ENCODE measurements around the gene CDCA5. TPM values are rescaled to one million over a fixed set of nuclear protein-coding genes. Genes with fewer than 3 reads are reported as not detected.

CDCA5 gene
- total RNA-seq, 1 experiment from 2014 or later = 94.8 TPM

DNA sequence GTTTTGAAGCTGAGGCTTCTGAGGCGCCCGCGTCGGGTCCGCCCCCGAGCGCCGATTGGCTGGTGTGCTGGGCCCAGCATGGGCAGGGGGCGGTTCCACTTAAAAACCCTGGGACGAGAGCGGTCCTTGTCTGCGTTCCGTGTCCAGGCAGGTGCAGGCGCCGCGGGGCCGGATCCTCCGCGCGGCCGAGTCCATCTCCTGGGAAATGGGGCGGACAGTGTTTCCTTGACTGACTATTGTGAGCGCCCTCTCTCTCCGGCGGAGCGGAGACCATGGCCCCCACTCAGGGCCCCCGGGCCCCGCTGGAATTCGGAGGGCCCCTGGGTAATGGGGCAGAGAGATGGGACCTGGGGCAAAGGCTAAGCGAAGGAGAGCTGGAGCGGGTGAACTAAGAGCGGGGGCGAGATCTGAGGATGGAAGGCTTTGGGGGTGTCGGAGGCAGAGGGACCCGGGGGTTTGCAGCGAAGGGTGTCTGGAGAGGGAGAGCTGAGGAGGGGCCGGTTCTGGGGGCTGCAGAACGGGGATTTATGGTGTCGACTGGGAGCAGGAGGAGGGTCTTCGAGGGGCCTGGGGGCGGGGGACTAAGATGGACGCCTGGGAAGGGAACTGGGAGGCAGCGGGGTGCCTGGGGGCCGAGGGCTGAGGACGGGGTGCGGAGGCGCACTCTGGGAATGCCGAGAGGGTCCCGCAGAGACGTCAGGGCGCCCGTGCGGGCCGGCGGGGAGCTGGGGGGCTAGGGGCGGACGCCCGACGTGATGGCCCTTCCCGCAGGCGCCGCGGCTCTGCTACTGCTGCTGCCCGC lies 28.1 kb upstream of the CDCA5 start, which contains the start of gene TM7SF2:
Gene TM7SF2, plus strand, starts transcription at position 129 of the 802 bp plus-strand sequence. Its CDS starts 144 bp downstream, at position 273.
- no peak within 1 kb of the TSS for H2BK5ac ChIP-seq (ENCODE audit: insufficient read length, low read length)

More for the DNA sequence above, 28.1 kb upstream of the CDCA5 start, which contains the start of gene TM7SF2:
- Mint-ChIP-seq H3K4me1 (peaks cover 15 to 23% of the 10 kb centered on the region in 2 experiments), H3K36me3 (ENCODE audit: insufficient read depth in 1 of 3, low read depth in 3 of 3) (peaks cover 2 to 28% (median 23%) of the 10 kb centered on the region in 3 experiments; a peak in 6 of 7 replicates), H3K27me3 (ENCODE audit: low read depth) (peaks cover 1% of the 10 kb centered on the region; the same call in 1 of the 2 replicates), H3K27ac (peak within 1 kb of the TSS; percentile 89 to 96 (median 94); a peak in 6 of 7 replicates), H3K4me3 (peak within 1 kb of the TSS; percentile 82 to 99), H3K9me3 (no peaks in the 10 kb centered on the region)
- Histone ChIP-seq H4K5ac (ENCODE audit: insufficient read length, low read depth, low read length) (no peak within 1 kb of the TSS), H3K14ac (ENCODE audit: insufficient read depth, low read length) (peak within 1 kb of the TSS; percentile 58), H2BK12ac (ENCODE audit: insufficient read length, low read depth, low read length) (no peak within 1 kb of the TSS), H3K79me2 (ENCODE audit: insufficient read depth, low read length) (no peaks in the 10 kb centered on the region), H3K23ac (ENCODE audit: insufficient read length, low read depth, low read length) (no peak within 1 kb of the TSS), H2AFZ (ENCODE audit: low read length) (no peak within 1 kb of the TSS), H4K20me1 (ENCODE audit: control insufficient read depth, insufficient read depth, insufficient read length) (no peaks in the 10 kb centered on the region), H3K79me1 (ENCODE audit: insufficient read depth, low read depth, low read length, poor library complexity, severe bottlenecking) (no peaks in the 10 kb centered on the region), H3K56ac (ENCODE audit: insufficient read length, low read depth, low read length) (no peak within 1 kb of the TSS), H3K23me2 (ENCODE audit: insufficient read length, low read depth, low read length, poor library complexity, severe bottlenecking) (peaks cover 17% of the 10 kb centered on the region), H3K4ac (ENCODE audit: low read depth, low read length) (no peak within 1 kb of the TSS), H3K4me1 (ENCODE audit: insufficient read depth, low read length) (no peaks in the 10 kb centered on the region), H3K27ac (ENCODE audit: insufficient read length, low read depth, low read length) (no peak within 1 kb of the TSS), H4K8ac (replicated peaks; ENCODE audit: insufficient read length, low read depth, low read length) (no peak within 1 kb of the TSS), H3K18ac (ENCODE audit: insufficient read length, low read depth, low read length) (no peak within 1 kb of the TSS), H3K9me3 (ENCODE audit: control insufficient read depth, low read depth, low read length) (no peaks in the 10 kb centered on the region), H2BK15ac (ENCODE audit: low read depth, low read length) (no peak within 1 kb of the TSS), H3K27me3 (ENCODE audit: insufficient read depth, low read length) (no peaks in the 10 kb centered on the region), H3T11ph (ENCODE audit: low read length) (no peak within 1 kb of the TSS), H3K9ac (ENCODE audit: extremely low read depth, insufficient read length, low read length) (peak within 1 kb of the TSS; percentile 53), H4K91ac (ENCODE audit: insufficient read length, low read depth, low read length) (no peak within 1 kb of the TSS), H2BK20ac (ENCODE audit: low read depth, low read length, poor library complexity, severe bottlenecking) (no peak within 1 kb of the TSS), H3K4me2 (ENCODE audit: insufficient read depth, insufficient read length, low read length) (peak within 1 kb of the TSS; percentile 56), H2BK120ac (ENCODE audit: low read depth, low read length, poor library complexity, severe bottlenecking) (no peak within 1 kb of the TSS), H2AK5ac (ENCODE audit: insufficient read length, low read length) (no peak within 1 kb of the TSS)
- WGBS (ENCODE audit: extremely low coverage, insufficient read length, low lambda C conversion rate) = no CpG with 5 or more reads among the region's 64 CpGs
- TF ChIP-seq CTCF (conservative IDR thresholded peaks at IDR 0.05) = no peak
- peak; percentile 97 for DNase-seq

Measured in H9 (cell line).